Measurements from ENCODE around the gene MUL1.

DNA sequence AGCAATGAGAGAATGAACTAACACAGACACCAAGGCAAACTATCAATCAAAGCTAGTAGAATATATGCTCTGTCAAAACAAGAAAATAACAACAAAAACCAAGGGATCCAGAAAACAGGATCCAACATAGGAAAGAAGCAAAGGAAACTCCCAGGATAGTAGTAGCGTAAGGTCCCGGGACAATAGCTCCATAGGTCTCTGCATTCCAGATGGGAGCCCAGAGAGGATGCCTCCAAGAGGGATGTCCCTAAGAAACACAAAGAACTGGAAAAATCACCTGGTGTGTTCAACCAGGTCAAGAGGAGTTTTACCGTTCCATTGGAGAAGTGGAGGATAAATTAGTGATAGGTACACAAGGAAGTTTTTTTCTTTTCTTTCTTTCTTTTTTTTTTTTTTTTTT, 38.7 kb upstream of the MUL1 start:
- TF ChIP-seq, protein P1, sequence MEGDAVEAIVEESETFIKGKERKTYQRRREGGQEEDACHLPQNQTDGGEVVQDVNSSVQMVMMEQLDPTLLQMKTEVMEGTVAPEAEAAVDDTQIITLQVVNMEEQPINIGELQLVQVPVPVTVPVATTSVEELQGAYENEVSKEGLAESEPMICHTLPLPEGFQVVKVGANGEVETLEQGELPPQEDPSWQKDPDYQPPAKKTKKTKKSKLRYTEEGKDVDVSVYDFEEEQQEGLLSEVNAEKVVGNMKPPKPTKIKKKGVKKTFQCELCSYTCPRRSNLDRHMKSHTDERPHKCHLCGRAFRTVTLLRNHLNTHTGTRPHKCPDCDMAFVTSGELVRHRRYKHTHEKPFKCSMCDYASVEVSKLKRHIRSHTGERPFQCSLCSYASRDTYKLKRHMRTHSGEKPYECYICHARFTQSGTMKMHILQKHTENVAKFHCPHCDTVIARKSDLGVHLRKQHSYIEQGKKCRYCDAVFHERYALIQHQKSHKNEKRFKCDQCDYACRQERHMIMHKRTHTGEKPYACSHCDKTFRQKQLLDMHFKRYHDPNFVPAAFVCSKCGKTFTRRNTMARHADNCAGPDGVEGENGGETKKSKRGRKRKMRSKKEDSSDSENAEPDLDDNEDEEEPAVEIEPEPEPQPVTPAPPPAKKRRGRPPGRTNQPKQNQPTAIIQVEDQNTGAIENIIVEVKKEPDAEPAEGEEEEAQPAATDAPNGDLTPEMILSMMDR (IDR thresholded peaks at IDR 0.05; ENCODE audit: insufficient read depth, low read depth, low read length): no peak
- no peak for TF ChIP-seq EZH2 (IDR thresholded peaks at IDR 0.05; ENCODE audit: insufficient read depth, low read length)

Data from astrocyte (in vitro differentiated cells and primary cell).